ENCODE measurements around the gene SLC40A1. TPM values are rescaled to one million over a fixed set of nuclear protein-coding genes. Genes with fewer than 3 reads are reported as not detected.
"Not testable (repeated sequence)": the region's sequence is repeated elsewhere in the genome, so short reads cannot be mapped to it uniquely, and the experiment has no call there.

The SLC40A1 gene
- total RNA-seq, 1 experiment from 2014 or later, result 109 TPM

DNA sequence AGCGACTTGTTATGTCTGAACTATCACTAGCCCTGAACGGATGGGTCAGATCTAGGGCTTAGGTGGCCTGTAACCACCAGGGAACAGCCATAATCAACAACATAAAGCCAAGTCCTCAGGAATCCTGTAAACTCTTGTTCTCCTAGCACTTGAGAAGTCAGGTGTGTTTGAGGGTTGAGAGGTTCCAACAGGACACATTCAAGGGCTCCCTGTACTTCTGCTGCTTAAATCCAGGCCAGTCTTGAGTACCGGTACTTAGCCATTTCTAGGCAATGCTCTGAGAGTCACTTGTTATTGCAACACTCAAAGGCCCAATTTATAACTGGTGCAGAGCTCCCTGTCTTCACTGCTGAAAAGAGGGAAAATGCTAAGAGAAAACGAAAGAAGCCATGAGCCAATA lies 21.6 kb upstream of the SLC40A1 start:
- POLR2A ChIA-PET, result no interaction called here
- CTCF ChIA-PET, result no interaction called here
- no TSS peak for BruUV-seq (replicated peaks)
- no peaks in the 10 kb centered on the region for H3K36me3 Mint-ChIP-seq (ENCODE audit: insufficient read depth, unreplicated experiment)
- peaks cover 22% of the 10 kb centered on the region for H3K4me1 Mint-ChIP-seq (ENCODE audit: low read depth, unreplicated experiment)
- peaks cover 36% of the 10 kb centered on the region for H3K4me1 ChIP-seq
- no peak overlapping the region for H3K4me3 ChIP-seq (ENCODE audit: low read depth, low read length)
- DNase-seq, result no peak
- intact Hi-C loops (cut with micrococcal nuclease; ENCODE audit: unreplicated experiment), result no loop called here
- H3K27me3 Mint-ChIP-seq (ENCODE audit: insufficient read depth, unreplicated experiment), result no peaks in the 10 kb centered on the region
- H3K9me3 Mint-ChIP-seq (ENCODE audit: unreplicated experiment), result no peaks in the 10 kb centered on the region
- TF ChIP-seq, protein P1, sequence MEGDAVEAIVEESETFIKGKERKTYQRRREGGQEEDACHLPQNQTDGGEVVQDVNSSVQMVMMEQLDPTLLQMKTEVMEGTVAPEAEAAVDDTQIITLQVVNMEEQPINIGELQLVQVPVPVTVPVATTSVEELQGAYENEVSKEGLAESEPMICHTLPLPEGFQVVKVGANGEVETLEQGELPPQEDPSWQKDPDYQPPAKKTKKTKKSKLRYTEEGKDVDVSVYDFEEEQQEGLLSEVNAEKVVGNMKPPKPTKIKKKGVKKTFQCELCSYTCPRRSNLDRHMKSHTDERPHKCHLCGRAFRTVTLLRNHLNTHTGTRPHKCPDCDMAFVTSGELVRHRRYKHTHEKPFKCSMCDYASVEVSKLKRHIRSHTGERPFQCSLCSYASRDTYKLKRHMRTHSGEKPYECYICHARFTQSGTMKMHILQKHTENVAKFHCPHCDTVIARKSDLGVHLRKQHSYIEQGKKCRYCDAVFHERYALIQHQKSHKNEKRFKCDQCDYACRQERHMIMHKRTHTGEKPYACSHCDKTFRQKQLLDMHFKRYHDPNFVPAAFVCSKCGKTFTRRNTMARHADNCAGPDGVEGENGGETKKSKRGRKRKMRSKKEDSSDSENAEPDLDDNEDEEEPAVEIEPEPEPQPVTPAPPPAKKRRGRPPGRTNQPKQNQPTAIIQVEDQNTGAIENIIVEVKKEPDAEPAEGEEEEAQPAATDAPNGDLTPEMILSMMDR (IDR thresholded peaks at IDR 0.05; ENCODE audit: insufficient read depth in 1 of 2, low read depth in 1 of 2, low read length in 1 of 2, severe bottlenecking in 1 of 2, unreplicated experiment in 1 of 2), result no peak
- no peaks in the 10 kb centered on the region for H3K36me3 ChIP-seq (ENCODE audit: control insufficient read depth, insufficient read depth, low read length)
- no peaks in the 10 kb centered on the region for H3K9me3 ChIP-seq
- H3K27ac Mint-ChIP-seq (ENCODE audit: unreplicated experiment), result no peak overlapping the region
- H3K4me3 Mint-ChIP-seq (ENCODE audit: unreplicated experiment), result no peak overlapping the region
- no peaks in the 10 kb centered on the region for H3K27me3 ChIP-seq (replicated peaks; ENCODE audit: control insufficient read depth, insufficient read depth, low read length)

DNA sequence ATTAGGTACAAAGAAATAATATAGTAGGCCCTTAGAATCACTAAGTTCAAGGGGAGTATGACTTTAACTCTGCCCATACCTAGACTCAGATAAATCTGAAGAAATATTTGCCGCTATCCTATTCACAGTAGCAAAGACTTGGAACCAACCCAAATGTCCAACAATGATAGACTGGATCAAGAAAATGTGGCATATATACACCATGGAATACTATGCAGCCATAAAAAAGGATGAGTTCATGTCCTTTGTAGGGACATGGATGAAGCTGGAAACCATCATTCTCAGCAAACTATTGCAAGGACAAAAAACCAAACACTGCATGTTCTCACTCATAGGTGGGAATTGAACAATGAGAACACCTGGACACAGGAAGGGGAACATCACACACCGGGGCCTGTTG lies 21.1 kb upstream of the SLC40A1 start:
- peaks cover 36% of the 10 kb centered on the region for H3K4me1 ChIP-seq
- H3K4me1 Mint-ChIP-seq (ENCODE audit: low read depth, unreplicated experiment), result peaks cover 22% of the 10 kb centered on the region
- H3K27me3 ChIP-seq (replicated peaks; ENCODE audit: control insufficient read depth, insufficient read depth, low read length); H3K27ac Mint-ChIP-seq (ENCODE audit: unreplicated experiment); H3K27me3 Mint-ChIP-seq (ENCODE audit: insufficient read depth, unreplicated experiment); H3K9me3 Mint-ChIP-seq (ENCODE audit: unreplicated experiment); DNase-seq; H3K36me3 Mint-ChIP-seq (ENCODE audit: insufficient read depth, unreplicated experiment); H3K9me3 ChIP-seq; H3K4me3 Mint-ChIP-seq (ENCODE audit: unreplicated experiment); H3K36me3 ChIP-seq (ENCODE audit: control insufficient read depth, insufficient read depth, low read length); BruUV-seq (replicated peaks); intact Hi-C loops (cut with micrococcal nuclease; ENCODE audit: unreplicated experiment); H3K4me3 ChIP-seq (ENCODE audit: low read depth, low read length); CTCF ChIA-PET: not testable (repeated sequence)
- POLR2A ChIA-PET, result interaction anchor here (1.4 kb wide), 1 partner anchor 21 kb away, joined by 4 read pairs; the partner anchor contains the start of gene SLC40A1

DNA sequence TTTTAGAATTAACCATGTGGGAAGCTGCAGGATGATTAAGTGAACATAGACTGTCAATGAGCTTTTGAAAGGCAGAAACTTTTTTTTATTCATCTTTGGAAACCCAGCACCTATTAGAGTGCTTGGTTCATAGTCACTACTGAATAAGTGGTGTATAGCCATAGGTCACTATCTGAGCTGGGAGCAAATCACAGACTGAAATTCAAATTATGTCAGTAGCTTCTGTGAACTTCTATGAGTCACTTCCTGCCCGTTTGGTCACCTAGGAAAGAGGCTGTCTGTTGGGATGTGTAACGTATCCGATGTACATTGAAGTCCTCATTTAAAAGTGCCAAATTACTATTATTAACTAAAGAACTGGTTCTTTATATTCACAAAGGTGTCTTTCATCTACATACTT lies 20.5 kb upstream of the SLC40A1 start:
- Histone ChIP-seq H3K36me3 (ENCODE audit: control insufficient read depth, insufficient read depth, low read length) (no peaks in the 10 kb centered on the region), H3K9me3 (no peaks in the 10 kb centered on the region), H3K4me3 (ENCODE audit: low read depth, low read length) (no peak overlapping the region), H3K4me1 (peaks cover 36% of the 10 kb centered on the region), H3K27me3 (replicated peaks; ENCODE audit: control insufficient read depth, insufficient read depth, low read length) (no peaks in the 10 kb centered on the region)
- no peak overlapping the region for H3K4me3 Mint-ChIP-seq (ENCODE audit: unreplicated experiment)
- BruUV-seq (replicated peaks), result no TSS peak
- no peaks in the 10 kb centered on the region for H3K9me3 Mint-ChIP-seq (ENCODE audit: unreplicated experiment)
- intact Hi-C loops (cut with micrococcal nuclease; ENCODE audit: unreplicated experiment), result no loop called here
- H3K27me3 Mint-ChIP-seq (ENCODE audit: insufficient read depth, unreplicated experiment), result no peaks in the 10 kb centered on the region
- no peak for DNase-seq
- TF ChIP-seq, protein P1 (IDR thresholded peaks at IDR 0.05; ENCODE audit: insufficient read depth in 1 of 2, low read depth in 1 of 2, low read length in 1 of 2, severe bottlenecking in 1 of 2, unreplicated experiment in 1 of 2), result no peak
- no peaks in the 10 kb centered on the region for H3K36me3 Mint-ChIP-seq (ENCODE audit: insufficient read depth, unreplicated experiment)
- H3K4me1 Mint-ChIP-seq (ENCODE audit: low read depth, unreplicated experiment), result peaks cover 22% of the 10 kb centered on the region
- no peak overlapping the region for H3K27ac Mint-ChIP-seq (ENCODE audit: unreplicated experiment)
- POLR2A ChIA-PET, result interaction anchor here (1.4 kb wide), 1 partner anchor 20 kb away, joined by 4 read pairs; the partner anchor contains the start of gene SLC40A1
- CTCF ChIA-PET, result no interaction called here

Measured in Caco-2 (cell line).